GM10266 (cell line): ENCODE measurements around the gene PTPRD.

Experiments
- DNase-seq: peaks from one replicate; pipeline ENCODE4 v3.0.0; 2012; ENCODE audit errors: extremely low spot score
- CTCF ChIP-seq: IDR thresholded peaks from 2 replicates; pipeline ENCODE4 v1.5.1; 2012; ENCODE audit warnings: mild to moderate bottlenecking, low read depth; ENCODE audit not compliant: control insufficient read depth, insufficient read depth; ENCODE audit errors: missing control alignments

PTPRD gene

GRCh38 chr9:8715788-8716187 lies 1897.0 kb downstream of the PTPRD start:
- no peak for DNase-seq
- no peak for TF ChIP-seq CTCF

GRCh38 chr9:8713811-8714165 lies 1899.0 kb downstream of the PTPRD start:
- no peak for DNase-seq
- TF ChIP-seq CTCF: no peak

- TF ChIP-seq CTCF: no peak
- no peak for DNase-seq
These were observed 1899.5 kb downstream of the PTPRD start for GRCh38 chr9:8713149-8713810.

GRCh38 chr9:8709731-8710130 lies 1903.1 kb downstream of the PTPRD start:
- no peak for TF ChIP-seq CTCF
- DNase-seq: no peak

GRCh38 chr9:8708728-8709127 lies 1904.1 kb downstream of the PTPRD start:
- TF ChIP-seq CTCF: no peak
- DNase-seq: no peak

- no peak for DNase-seq
- TF ChIP-seq CTCF: no peak
These were observed 1905.8 kb downstream of the PTPRD start for GRCh38 chr9:8706998-8707397.

GRCh38 chr9:8706531-8706930 lies 1906.3 kb downstream of the PTPRD start:
- no peak for TF ChIP-seq CTCF
- no peak for DNase-seq
